ENCODE results near the gene RELN. TPM values are rescaled to one million over a fixed set of nuclear protein-coding genes. Genes with fewer than 3 reads are reported as not detected.

The RELN gene
- total RNA-seq, 4 donors from 2014 or later = 0.57 to 4.2 (median 1.5) TPM

- no peak for TF ChIP-seq CTCF (IDR thresholded peaks at IDR 0.05; ENCODE audit: low read depth)
Observed at GRCh38 chr7:104008107-104008506, 18.6 kb upstream of the RELN start.

- TF ChIP-seq CTCF (IDR thresholded peaks at IDR 0.05; ENCODE audit: low read depth) = no peak
Observed at GRCh38 chr7:104007614-104008013, 18.2 kb upstream of the RELN start.

DNA sequence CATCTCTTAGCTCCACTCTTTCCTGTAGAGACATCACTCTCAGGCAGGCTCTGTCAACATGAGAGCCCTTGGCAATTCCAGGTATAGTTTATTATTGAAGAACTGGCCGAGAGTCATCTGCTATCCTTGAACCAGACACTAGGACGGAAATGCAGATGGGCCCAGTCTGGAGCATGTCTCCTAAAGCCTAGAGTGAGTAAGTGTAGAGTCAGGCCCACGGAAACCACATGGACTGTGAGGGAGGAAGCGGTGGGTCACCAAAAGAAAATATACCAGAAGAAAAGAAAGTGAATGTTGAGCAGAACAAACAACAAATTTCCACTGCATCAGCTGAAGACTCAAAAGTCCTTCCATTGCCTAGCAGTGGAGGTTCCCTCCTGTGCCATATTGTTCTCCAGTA is 15.7 kb upstream of the RELN start:
- no peak for TF ChIP-seq CTCF (IDR thresholded peaks at IDR 0.05; ENCODE audit: low read depth)

GRCh38 chr7:103996639-103997038 is 7.2 kb upstream of the RELN start:
- no peak for TF ChIP-seq CTCF (IDR thresholded peaks at IDR 0.05; ENCODE audit: low read depth)

DNA sequence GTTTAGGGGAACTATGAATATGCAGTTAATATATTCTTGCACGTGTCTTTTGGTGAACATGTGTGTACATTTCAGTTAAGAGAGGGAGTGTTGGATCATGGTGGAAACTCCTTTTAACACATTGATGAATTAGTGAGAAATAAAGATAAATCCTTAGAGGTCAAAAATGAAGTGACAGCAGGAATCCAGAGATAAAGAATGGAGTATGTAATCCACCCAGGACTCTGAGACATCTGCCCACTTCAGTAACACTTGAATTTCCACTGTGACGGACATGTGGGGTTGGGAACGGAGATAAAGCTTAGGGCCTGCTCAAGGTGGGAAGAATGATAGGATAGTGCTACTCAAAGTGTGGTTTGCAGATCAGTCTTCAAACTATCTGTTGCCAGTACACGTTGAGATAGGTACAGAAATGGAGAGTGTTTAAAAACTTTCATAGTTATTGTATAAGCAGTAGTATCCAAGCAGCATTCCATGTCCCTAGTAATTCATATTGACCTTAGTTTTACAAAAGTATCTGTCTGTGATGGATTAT is 6.6 kb upstream of the RELN start:
- no peak for TF ChIP-seq CTCF (IDR thresholded peaks at IDR 0.05; ENCODE audit: low read depth)

- no peak for TF ChIP-seq CTCF (IDR thresholded peaks at IDR 0.05; ENCODE audit: low read depth)
Observed at GRCh38 chr7:103995554-103995953, 6.1 kb upstream of the RELN start.

GRCh38 chr7:103993551-103993950 is 4.1 kb upstream of the RELN start:
- TF ChIP-seq CTCF (IDR thresholded peaks at IDR 0.05; ENCODE audit: low read depth) = no peak
